Right ventricle myocardium superior (tissue), 1 donor: Measurements from ENCODE around the gene WDR46. TPM values are rescaled to one million over a fixed set of nuclear protein-coding genes. Genes with fewer than 3 reads are reported as not detected.

Source experiments
- ATAC-seq: fragments of 200-7000 bp; cut with Tn5 transposase; one replicate; pipeline ENCODE4 v1.9.1; 2020; ENCODE audit warnings: mild to moderate bottlenecking; ENCODE audit not compliant: poor library complexity
- DNase-seq: peaks from one replicate; pipeline ENCODE4 v3.0.0-alpha.2; 2020
- intact Hi-C: fragments of 100-400 bp; cut with DNase I; formaldehyde crosslinking; loops from one replicate; pipeline ENCODE4 v1.11.2; 2022
- microRNA-seq: library from miRNA; unstranded; fragments of <30 nt; microRNA quantifications from one replicate; pipeline ENCODE4 v1.2.0, GENCODE V29; 2020
- total RNA-seq: library from RNA; stranded (reverse); fragmentation: NEBNext Ultra II Directional; extraction: Animal tissue kit (Norgen Biotek cat#: 25700); gene quantifications from one replicate; pipeline ENCODE4 v1.2.1, GENCODE V29; 2021
- donor health status: DM: no; HTN: yes; CAD: no; lungs with severe emphysema.

WDR46 gene
- total RNA-seq, 1 donor from 2014 or later: 12.8 TPM

- peak; percentile 50 for DNase-seq
- ATAC-seq: peak; percentile 22
- intact Hi-C loops: loop anchor here (5.0 kb wide), 4 partner anchors 41 to 236 kb away; partner anchors contain the start of gene RING1
Observed at GRCh38 chr6:33248643-33248931, 40.5 kb downstream of the WDR46 start.

GRCh38 chr6:33247977-33248642 is 40.9 kb downstream of the WDR46 start:
- DNase-seq (peak; percentile 92), ATAC-seq (peak; percentile 79)
- intact Hi-C loops: loop anchor here (5.0 kb wide), 4 partner anchors 41 to 236 kb away; partner anchors contain the start of gene RING1

- DNase-seq (no peak), ATAC-seq (no peak)
- intact Hi-C loops: no loop called here
Observed at GRCh38 chr6:33243476-33243875, 45.6 kb downstream of the WDR46 start.

GRCh38 chr6:33241968-33242367 is 47.1 kb downstream of the WDR46 start:
- intact Hi-C loops: no loop called here
- ATAC-seq: no peak
- DNase-seq: no peak

GRCh38 chr6:33237741-33238140 is 51.3 kb downstream of the WDR46 start:
- intact Hi-C loops: no loop called here
- DNase-seq (no peak), ATAC-seq (no peak)

GRCh38 chr6:33236852-33237251 is 52.2 kb downstream of the WDR46 start:
- intact Hi-C loops: no loop called here
- DNase-seq: no peak
- no peak for ATAC-seq

- intact Hi-C loops: no loop called here
- DNase-seq: no peak
- no peak for ATAC-seq
Observed at GRCh38 chr6:33236328-33236727, 52.7 kb downstream of the WDR46 start.

GRCh38 chr6:33235221-33235634 is 53.8 kb downstream of the WDR46 start:
- intact Hi-C loops: no loop called here

More at GRCh38 chr6:33235221-33235634, 53.8 kb downstream of the WDR46 start:
- DNase-seq: no peak
- ATAC-seq: no peak

Small RNA genes within 50 kb of the gene (microRNA-seq; reads per million reads assigned to microRNA genes)
- gene MIR6834 (not detected), gene MIR6873 (not detected)

Other genes with a start within 250 kb of the WDR46 start
- 34.1 TPM for gene HLA-DPA1, start 215.6 kb downstream of the WDR46 start, total RNA-seq
- gene HLA-DPB1, start 213.2 kb downstream of the WDR46 start, total RNA-seq: 29.8 TPM
- gene COL11A2, start 96.8 kb downstream of the WDR46 start, total RNA-seq: 0.94 TPM
- gene RXRB, start 88.6 kb downstream of the WDR46 start, total RNA-seq: 37.9 TPM
- gene SLC39A7, start 88.4 kb downstream of the WDR46 start, total RNA-seq: 46.0 TPM
- gene HSD17B8, start 84.6 kb downstream of the WDR46 start, total RNA-seq: 25.1 TPM
- gene RING1, start 80.7 kb downstream of the WDR46 start, total RNA-seq: 26.4 TPM
- gene VPS52, start 17.4 kb downstream of the WDR46 start, total RNA-seq: 30.4 TPM
- gene RPS18, start 17.2 kb downstream of the WDR46 start, total RNA-seq: 863 TPM
- 8.3 TPM for gene B3GALT4, start 12.1 kb downstream of the WDR46 start, total RNA-seq
- 44.4 TPM for gene PFDN6, start 362 bp upstream of the WDR46 start, total RNA-seq
- 60.5 TPM for gene RGL2, start 9.7 kb upstream of the WDR46 start, total RNA-seq
- gene TAPBP, start 24.8 kb upstream of the WDR46 start, total RNA-seq: 78.2 TPM
- 11.6 TPM for gene ZBTB22, start 28.5 kb upstream of the WDR46 start, total RNA-seq
- 18.2 TPM for gene DAXX, start 33.7 kb upstream of the WDR46 start, total RNA-seq
- 0.97 TPM for gene KIFC1, start 102.6 kb upstream of the WDR46 start, total RNA-seq
- 50.6 TPM for gene PHF1, start 121.8 kb upstream of the WDR46 start, total RNA-seq
- 102 TPM for gene CUTA, start 128.9 kb upstream of the WDR46 start, total RNA-seq
- 4.8 TPM for gene SYNGAP1, start 130.8 kb upstream of the WDR46 start, total RNA-seq
- gene ZBTB9, start 165.3 kb upstream of the WDR46 start, total RNA-seq: 4.3 TPM